Activated CD4-positive, alpha-beta T cell treated with anti-CD3 and anti-CD28 coated beads, Interleukin-2, amount 50 U/mL, for 1 hour (primary cell): ENCODE data around the gene IGLL5.

Experiments
- DNase-seq: peaks from one replicate; pipeline ENCODE4 v3.0.0-alpha.2; 2020

Gene IGLL5

GRCh38 chr22:22940961-22941605 lies 53.5 kb downstream of the IGLL5 start:
- no peak for DNase-seq

- DNase-seq = no peak
Measured at GRCh38 chr22:22941831-22942510, 54.4 kb downstream of the IGLL5 start.

GRCh38 chr22:22942511-22943329 lies 55.1 kb downstream of the IGLL5 start:
- peak; percentile 78 for DNase-seq

GRCh38 chr22:22943521-22944267 lies 56.1 kb downstream of the IGLL5 start:
- no peak for DNase-seq

GRCh38 chr22:22944268-22944985 lies 56.8 kb downstream of the IGLL5 start:
- DNase-seq = no peak

- DNase-seq = no peak
Measured at GRCh38 chr22:22945195-22945594, 57.6 kb downstream of the IGLL5 start.
